K562 (cell line): ENCODE results near the gene ZNF155.

Experiments used
- EGR1 ChIP-seq: fragments of 450-650 bp; conservative IDR thresholded peaks from 2 replicates; pipeline ENCODE4 v1.6.1; 2017; ENCODE audit warnings: mild to moderate bottlenecking
- EHMT2 ChIP-seq: fragments of 450-650 bp; IDR thresholded peaks from 2 replicates; pipeline ENCODE4 v1.6.1; 2018; ENCODE audit warnings: antibody characterized with exemption
- FOXJ3 ChIP-seq: sonication (generic); formaldehyde crosslinking; IDR thresholded peaks from 2 replicates; pipeline ENCODE4 v1.4.0; 2020; ENCODE audit warnings: mild to moderate bottlenecking, missing genetic modification reagents
- SIN3A ChIP-seq, 2 experiments: fragments of 150-350 bp in 1 of 2; IDR thresholded peaks; 2 replicates each; pipeline ENCODE4 v1.6.1; 2011 to 2016; ENCODE audit warnings: borderline replicate concordance in 2 of 2, low read depth in 2 of 2, low read length in 2 of 2, mild to moderate bottlenecking in 2 of 2, moderate library complexity in 2 of 2; ENCODE audit not compliant: control insufficient read depth in 1 of 2
- SPI1 ChIP-seq: IDR thresholded peaks from 2 replicates; pipeline ENCODE4 v1.6.1; 2011; ENCODE audit warnings: low read depth, low read length, control low read depth, borderline replicate concordance
- TCF7 ChIP-seq: sonication (generic); IDR thresholded peaks from 2 replicates; pipeline ENCODE4 v1.6.1; 2016; ENCODE audit warnings: antibody characterized with exemption, borderline replicate concordance
- ZNF354B ChIP-seq: fragments of 250-450 bp; sonication (Bioruptor Pico); IDR thresholded peaks from 2 replicates; pipeline ENCODE4 v1.4.0; 2020
- TF ChIP-seq, protein P1 (sequence below), 3 experiments: IDR thresholded peaks in 2 of 3; conservative IDR thresholded peaks in 1 of 3; 2 replicates each; pipeline ENCODE4 v1.5.1; 2011 to 2012; ENCODE audit warnings: low read length in 3 of 3, mild to moderate bottlenecking in 3 of 3, control low read depth in 2 of 3, improper control_type of control experiment in 1 of 3, inconsistent platforms in 1 of 3, low read depth in 1 of 3, mixed read lengths in 1 of 3, moderate library complexity in 1 of 3; ENCODE audit not compliant: insufficient read depth in 2 of 3

DNA sequence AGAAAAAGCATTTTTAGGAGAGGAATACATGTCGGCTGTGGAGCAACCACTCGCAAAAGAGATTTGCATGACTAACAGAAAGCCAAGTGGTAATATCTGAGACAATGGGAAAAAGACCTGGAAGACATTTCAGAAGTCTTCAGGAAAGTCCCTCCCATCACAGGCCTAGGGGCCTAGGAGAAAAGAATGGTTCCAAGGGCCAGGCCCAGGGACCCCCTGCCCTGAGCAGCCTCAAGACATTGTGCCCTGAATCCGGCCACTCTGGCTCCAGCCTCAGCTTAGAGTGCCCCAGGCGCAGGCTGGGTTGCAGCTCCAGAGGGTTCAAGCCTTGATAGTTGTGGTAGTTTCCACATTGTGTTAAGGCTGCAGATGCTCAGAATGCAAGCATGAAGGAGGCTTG lies 23.6 kb upstream of the ZNF155 start:
- TF ChIP-seq, protein P1, sequence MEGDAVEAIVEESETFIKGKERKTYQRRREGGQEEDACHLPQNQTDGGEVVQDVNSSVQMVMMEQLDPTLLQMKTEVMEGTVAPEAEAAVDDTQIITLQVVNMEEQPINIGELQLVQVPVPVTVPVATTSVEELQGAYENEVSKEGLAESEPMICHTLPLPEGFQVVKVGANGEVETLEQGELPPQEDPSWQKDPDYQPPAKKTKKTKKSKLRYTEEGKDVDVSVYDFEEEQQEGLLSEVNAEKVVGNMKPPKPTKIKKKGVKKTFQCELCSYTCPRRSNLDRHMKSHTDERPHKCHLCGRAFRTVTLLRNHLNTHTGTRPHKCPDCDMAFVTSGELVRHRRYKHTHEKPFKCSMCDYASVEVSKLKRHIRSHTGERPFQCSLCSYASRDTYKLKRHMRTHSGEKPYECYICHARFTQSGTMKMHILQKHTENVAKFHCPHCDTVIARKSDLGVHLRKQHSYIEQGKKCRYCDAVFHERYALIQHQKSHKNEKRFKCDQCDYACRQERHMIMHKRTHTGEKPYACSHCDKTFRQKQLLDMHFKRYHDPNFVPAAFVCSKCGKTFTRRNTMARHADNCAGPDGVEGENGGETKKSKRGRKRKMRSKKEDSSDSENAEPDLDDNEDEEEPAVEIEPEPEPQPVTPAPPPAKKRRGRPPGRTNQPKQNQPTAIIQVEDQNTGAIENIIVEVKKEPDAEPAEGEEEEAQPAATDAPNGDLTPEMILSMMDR (IDR thresholded peaks at IDR 0.05 in 2 of 3, conservative IDR thresholded peaks at IDR 0.05 in 1 of 3; ENCODE audit: insufficient read depth in 2 of 3, low read depth in 1 of 3, low read length in 3 of 3) = no peak
- TF ChIP-seq SPI1 (no peak), FOXJ3 (CRISPR knock-in tag) (no peak), TCF7 (no peak), EGR1 (no peak), SIN3A (IDR thresholded peaks at IDR 0.05; ENCODE audit: borderline replicate concordance in 2 of 2, control insufficient read depth in 1 of 2, low read depth in 2 of 2, low read length in 2 of 2) (no peak), ZNF354B (CRISPR knock-in tag) (no peak), EHMT2 (no peak)
